ENCODE results near the gene ZNF428. TPM values are rescaled to one million over a fixed set of nuclear protein-coding genes. Genes with fewer than 3 reads are reported as not detected.

The ZNF428 gene
- total RNA-seq, 4 donors from 2014 or later: 3.0 to 17.1 (median 15.1) TPM

- Histone ChIP-seq H3K27ac (no peak overlapping the region), H3K36me3 (peaks cover 0 to 8% (median 0%) of the 10 kb centered on the region in 4 donors), H3K27me3 (no peaks in the 10 kb centered on the region), H3K4me1 (no peaks in the 10 kb centered on the region), H3K4me3 (no peak overlapping the region), H3K9me3 (no peaks in the 10 kb centered on the region)
- no peak for DNase-seq
- intact Hi-C loops (cut with DNase I; ENCODE audit: low total_unique reads) (no loop called here), in situ Hi-C loops (cut with MboI; ENCODE audit: low pct_ligation_motif_present in 1 of 4, low pct_unique_long_range_greater_than_20kb in 1 of 4, low sequenced_read_pairs in 3 of 4) (loop anchor here in 1 of 4 donors (10.0 kb wide), 1 partner anchor 94 kb away; no protein-coding TSS in a partner anchor)
- TF ChIP-seq CTCF (IDR thresholded peaks at IDR 0.05) (no peak), POLR2A (IDR thresholded peaks at IDR 0.05) (no peak), POLR2AphosphoS5 (IDR thresholded peaks at IDR 0.05) (no peak), EP300 (IDR thresholded peaks at IDR 0.05; ENCODE audit: low read depth) (no peak)
- WGBS, 2 donors (ENCODE audit: low coverage in 1 of 2): 83 to 92% methylated on average over 2 to 6 of the region's 6 CpGs
Observed at GRCh38 chr19:43648633-43649032, 29.2 kb upstream of the ZNF428 start.

DNA sequence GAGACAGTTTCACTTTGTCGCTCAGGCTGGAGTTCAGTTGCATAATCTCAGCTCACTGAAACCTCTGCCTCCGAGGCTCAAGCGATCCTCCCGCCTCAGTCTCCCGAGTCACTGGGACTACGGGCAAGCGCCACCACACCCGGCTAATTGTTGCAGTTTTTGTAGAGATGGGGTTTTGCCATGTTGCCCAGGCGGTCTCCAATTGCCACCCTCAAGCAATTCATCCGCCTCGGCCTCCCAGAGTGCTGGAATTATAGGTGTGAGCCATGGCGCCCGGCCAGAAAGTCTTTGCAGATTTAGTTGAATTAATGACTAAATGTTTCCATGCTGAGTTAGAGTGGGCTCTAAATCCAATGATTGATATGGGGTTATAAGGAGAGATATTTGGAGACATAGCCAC lies 24.8 kb upstream of the ZNF428 start:
- TF ChIP-seq EP300 (IDR thresholded peaks at IDR 0.05; ENCODE audit: low read depth) (no peak), CTCF (IDR thresholded peaks at IDR 0.05) (no peak), POLR2A (IDR thresholded peaks at IDR 0.05) (no peak), POLR2AphosphoS5 (IDR thresholded peaks at IDR 0.05) (no peak)
- in situ Hi-C loops (cut with MboI; ENCODE audit: low pct_ligation_motif_present in 1 of 4, low pct_unique_long_range_greater_than_20kb in 1 of 4, low sequenced_read_pairs in 3 of 4) (loop anchor here in 1 of 4 donors (10.0 kb wide), 1 partner anchor 89 kb away; no protein-coding TSS in a partner anchor), intact Hi-C loops (cut with DNase I; ENCODE audit: low total_unique reads) (no loop called here)
- peaks cover 8% of the 10 kb centered on the region for H3K27me3 ChIP-seq
- no peak overlapping the region for H3K27ac ChIP-seq
- no peaks in the 10 kb centered on the region for H3K36me3 ChIP-seq
- H3K4me3 ChIP-seq: no peak overlapping the region
- 60 to 82% methylated on average over 4 to 13 of the region's 13 CpGs for WGBS, 2 donors (ENCODE audit: low coverage in 1 of 2)
- H3K9me3 ChIP-seq: no peaks in the 10 kb centered on the region
- peaks cover 6 to 11% (median 9%) of the 10 kb centered on the region in 4 donors for H3K4me1 ChIP-seq
- no peak for DNase-seq

DNA sequence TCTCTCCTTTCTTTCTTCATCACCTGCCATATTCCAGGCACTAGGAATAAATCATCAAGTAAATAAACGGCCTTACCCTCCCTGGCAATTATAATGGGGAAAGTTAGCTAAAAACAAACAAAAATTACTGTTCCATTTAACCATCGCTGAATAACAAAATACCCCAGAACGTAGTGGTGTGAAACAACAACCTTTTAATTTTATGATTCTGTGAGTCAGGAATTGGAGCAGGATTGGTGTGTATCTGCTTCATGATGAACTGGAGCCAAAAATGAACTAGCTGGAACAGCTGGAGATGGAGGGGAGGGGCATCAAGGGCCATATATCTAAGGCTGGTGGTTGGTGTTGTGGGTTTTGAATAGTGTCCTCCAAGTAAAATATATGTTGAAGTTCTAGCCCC lies 23.9 kb upstream of the ZNF428 start:
- Histone ChIP-seq H3K4me1 (peaks cover 6 to 14% (median 10%) of the 10 kb centered on the region in 4 donors), H3K9me3 (no peaks in the 10 kb centered on the region), H3K27ac (no peak overlapping the region), H3K27me3 (peaks cover 16% of the 10 kb centered on the region), H3K36me3 (no peaks in the 10 kb centered on the region), H3K4me3 (no peak overlapping the region)
- intact Hi-C loops (cut with DNase I; ENCODE audit: low total_unique reads): no loop called here
- in situ Hi-C loops (cut with MboI; ENCODE audit: low pct_ligation_motif_present in 1 of 4, low pct_unique_long_range_greater_than_20kb in 1 of 4, low sequenced_read_pairs in 3 of 4): loop anchor here in 1 of 4 donors (10.0 kb wide), 1 partner anchor 89 kb away; no protein-coding TSS in a partner anchor
- TF ChIP-seq EP300 (IDR thresholded peaks at IDR 0.05; ENCODE audit: low read depth): no peak
- TF ChIP-seq POLR2A (IDR thresholded peaks at IDR 0.05): no peak
- TF ChIP-seq CTCF (IDR thresholded peaks at IDR 0.05): no peak
- TF ChIP-seq POLR2AphosphoS5 (IDR thresholded peaks at IDR 0.05): no peak
- no peak for DNase-seq
- WGBS, 2 donors (ENCODE audit: low coverage in 1 of 2): 37 to 46% methylated on average over 3 of the region's 3 CpGs

GRCh38 chr19:43642531-43642930 lies 23.1 kb upstream of the ZNF428 start:
- no peaks in the 10 kb centered on the region for H3K36me3 ChIP-seq
- H3K27me3 ChIP-seq: peaks cover 24% of the 10 kb centered on the region
- in situ Hi-C loops (cut with MboI; ENCODE audit: low pct_ligation_motif_present in 1 of 4, low pct_unique_long_range_greater_than_20kb in 1 of 4, low sequenced_read_pairs in 3 of 4): loop anchor here in 1 of 4 donors (10.0 kb wide), 1 partner anchor 88 kb away; no protein-coding TSS in a partner anchor
- no peak for DNase-seq
- intact Hi-C loops (cut with DNase I; ENCODE audit: low total_unique reads): no loop called here
- no peak overlapping the region for H3K4me3 ChIP-seq
- TF ChIP-seq POLR2A (IDR thresholded peaks at IDR 0.05) (no peak), CTCF (IDR thresholded peaks at IDR 0.05) (no peak), POLR2AphosphoS5 (IDR thresholded peaks at IDR 0.05) (no peak), EP300 (IDR thresholded peaks at IDR 0.05; ENCODE audit: low read depth) (no peak)
- H3K9me3 ChIP-seq: no peaks in the 10 kb centered on the region
- peaks cover 6 to 14% (median 10%) of the 10 kb centered on the region in 4 donors for H3K4me1 ChIP-seq
- no peak overlapping the region for H3K27ac ChIP-seq
- WGBS, 2 donors (ENCODE audit: low coverage in 1 of 2): 77 to 80% methylated on average over 4 of the region's 4 CpGs

All from transverse colon (tissue), 4 donors.